Ishikawa (cell line): ENCODE data around the gene ZYX.

ENCODE experiments used
- CEBPB ChIP-seq: IDR thresholded peaks from 2 replicates; pipeline ENCODE4 v1.6.1; 2012
- CREB1 ChIP-seq: IDR thresholded peaks from 2 replicates; pipeline ENCODE4 v1.6.1; 2012; ENCODE audit warnings: low read depth
- EGR1 ChIP-seq: IDR thresholded peaks from 2 replicates; pipeline ENCODE4 v1.6.1; 2012
- EP300 ChIP-seq: IDR thresholded peaks from 2 replicates; pipeline ENCODE4 v1.6.1; 2012; ENCODE audit warnings: borderline replicate concordance
- NFIC ChIP-seq: IDR thresholded peaks from 2 replicates; pipeline ENCODE4 v1.6.1; 2012
- RAD21 ChIP-seq: IDR thresholded peaks from 2 replicates; pipeline ENCODE4 v1.6.1; 2012; ENCODE audit warnings: low read depth
- TAF1 ChIP-seq: IDR thresholded peaks from 2 replicates; pipeline ENCODE4 v1.6.1; 2012; ENCODE audit warnings: low read depth, mild to moderate bottlenecking
- TCF12 ChIP-seq: IDR thresholded peaks from 2 replicates; pipeline ENCODE4 v1.6.1; 2012; ENCODE audit warnings: low read depth
- TEAD4 ChIP-seq: IDR thresholded peaks from 2 replicates; pipeline ENCODE4 v1.6.1; 2012
- USF1 ChIP-seq: IDR thresholded peaks from 2 replicates; pipeline ENCODE4 v1.6.1; 2012
- YY1 ChIP-seq: IDR thresholded peaks from 2 replicates; pipeline ENCODE4 v1.6.1; 2012; ENCODE audit warnings: low read depth
- ZBTB7A ChIP-seq: IDR thresholded peaks from 2 replicates; pipeline ENCODE4 v1.6.1; 2012; ENCODE audit warnings: low read depth

ZYX gene

DNA sequence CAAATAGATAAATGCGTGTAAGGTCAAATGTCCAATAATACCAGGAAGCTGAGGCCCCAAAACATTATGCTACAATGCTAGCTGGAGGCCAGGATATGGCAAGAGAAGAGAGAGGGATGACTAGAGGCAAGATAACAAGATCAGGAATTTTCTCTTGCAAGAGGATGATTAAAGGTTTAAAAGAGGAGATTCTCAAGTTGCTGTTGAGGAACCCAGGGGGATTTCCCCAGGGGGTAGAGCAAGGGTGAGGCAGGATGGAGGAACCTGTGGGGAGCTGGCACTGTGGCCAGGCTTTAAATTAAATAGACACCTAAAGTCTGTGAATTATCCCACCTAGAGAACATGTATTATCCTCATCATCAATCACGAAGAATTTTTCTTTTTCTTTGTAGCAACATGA, 58.7 kb downstream of the ZYX start:
- TF ChIP-seq EGR1 (no peak), ZBTB7A (no peak), EP300 (no peak), NFIC (no peak), TCF12 (no peak), RAD21 (no peak), YY1 (no peak), CEBPB (no peak), CREB1 (no peak), TEAD4 (no peak), TAF1 (no peak), USF1 (no peak)
